AG04450 (cell line): ENCODE data around the gene DIP2B. TPM values are rescaled to one million over a fixed set of nuclear protein-coding genes. Genes with fewer than 3 reads are reported as not detected.

Experiments used
- CTCF ChIA-PET: fragments of 300-600, 350-600 bp; formaldehyde crosslinking; extraction: SDS; loops from one replicate; lab custom pipeline; 2022; ENCODE audit warnings: antibody characterized with exemption, inconsistent platforms; lab: Charles Lee
- POLR2A ChIA-PET: fragments of 350-600 bp; formaldehyde crosslinking; extraction: SDS; loops from one replicate; lab custom pipeline; 2021; ENCODE audit warnings: antibody characterized with exemption, inconsistent platforms; lab: Yijun Ruan, JAX
- DNase-seq: peaks from one replicate; pipeline ENCODE4 v3.0.0-alpha.2; 2011; ENCODE audit warnings: low read depth, low spot score
- H3K27ac ChIP-seq: one replicate; pipeline ENCODE4 v1.5.1; 2012; ENCODE audit warnings: low read depth, low read length, control low read depth
- H3K27me3 ChIP-seq: one replicate; pipeline ENCODE4 v1.6.0; 2012; ENCODE audit warnings: low read length; ENCODE audit not compliant: control insufficient read depth, insufficient read depth
- H3K4me3 ChIP-seq: 2 replicates; pipeline ENCODE4 v1.5.1; 2011; ENCODE audit warnings: mild to moderate bottlenecking, low read depth, low read length, control low read depth
- H3K9me3 ChIP-seq: 2 replicates; pipeline ENCODE4 v1.5.1; 2012; ENCODE audit warnings: low read length; ENCODE audit not compliant: control insufficient read depth, insufficient read depth
- polyA plus RNA-seq: library from polyadenylated mRNA; depleted of rRNA; stranded (reverse); fragments of >200 nt; gene quantifications from 2 replicates; pipeline ENCODE4 v1.2.3, GENCODE V29; 2011
- TF ChIP-seq, protein P1 (sequence below): IDR thresholded peaks from 2 replicates; pipeline ENCODE4 v1.5.1; 2011; ENCODE audit warnings: low read depth, low read length, control low read depth, inconsistent platforms

DIP2B gene
- polyA plus RNA-seq, 1 experiment = 22.0 TPM

- ChIA-PET CTCF (no interaction called here), POLR2A (no interaction called here)
- H3K4me3 ChIP-seq = no peak overlapping the region
- H3K27me3 ChIP-seq = no peaks in the 10 kb centered on the region
- no peak for DNase-seq
- H3K9me3 ChIP-seq = no peaks in the 10 kb centered on the region
- TF ChIP-seq, protein P1, sequence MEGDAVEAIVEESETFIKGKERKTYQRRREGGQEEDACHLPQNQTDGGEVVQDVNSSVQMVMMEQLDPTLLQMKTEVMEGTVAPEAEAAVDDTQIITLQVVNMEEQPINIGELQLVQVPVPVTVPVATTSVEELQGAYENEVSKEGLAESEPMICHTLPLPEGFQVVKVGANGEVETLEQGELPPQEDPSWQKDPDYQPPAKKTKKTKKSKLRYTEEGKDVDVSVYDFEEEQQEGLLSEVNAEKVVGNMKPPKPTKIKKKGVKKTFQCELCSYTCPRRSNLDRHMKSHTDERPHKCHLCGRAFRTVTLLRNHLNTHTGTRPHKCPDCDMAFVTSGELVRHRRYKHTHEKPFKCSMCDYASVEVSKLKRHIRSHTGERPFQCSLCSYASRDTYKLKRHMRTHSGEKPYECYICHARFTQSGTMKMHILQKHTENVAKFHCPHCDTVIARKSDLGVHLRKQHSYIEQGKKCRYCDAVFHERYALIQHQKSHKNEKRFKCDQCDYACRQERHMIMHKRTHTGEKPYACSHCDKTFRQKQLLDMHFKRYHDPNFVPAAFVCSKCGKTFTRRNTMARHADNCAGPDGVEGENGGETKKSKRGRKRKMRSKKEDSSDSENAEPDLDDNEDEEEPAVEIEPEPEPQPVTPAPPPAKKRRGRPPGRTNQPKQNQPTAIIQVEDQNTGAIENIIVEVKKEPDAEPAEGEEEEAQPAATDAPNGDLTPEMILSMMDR = no peak
- no peak overlapping the region for H3K27ac ChIP-seq
Measured at GRCh38 chr12:50603817-50604639, 99.2 kb downstream of the DIP2B start.

DNA sequence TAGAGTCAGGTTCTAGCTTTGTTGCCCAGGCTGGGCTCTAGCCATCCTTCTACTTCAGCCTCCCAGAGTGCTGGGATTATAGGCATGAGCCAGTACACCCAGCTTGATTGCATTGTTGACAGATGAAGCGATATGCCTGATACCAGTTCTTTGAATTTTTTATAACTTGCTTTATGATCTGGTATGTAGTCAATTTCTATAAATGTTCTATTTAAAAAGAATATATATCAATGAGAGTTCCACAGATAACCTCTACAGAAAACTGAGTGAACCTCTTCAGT is 99.8 kb downstream of the DIP2B start:
- Histone ChIP-seq H3K27ac (no peak overlapping the region), H3K9me3 (no peaks in the 10 kb centered on the region), H3K27me3 (no peaks in the 10 kb centered on the region), H3K4me3 (no peak overlapping the region)
- TF ChIP-seq, protein P1 = no peak
- ChIA-PET POLR2A (no interaction called here), CTCF (no interaction called here)
- DNase-seq = no peak

- DNase-seq = no peak
- Histone ChIP-seq H3K27ac (no peak overlapping the region), H3K4me3 (no peak overlapping the region), H3K27me3 (no peaks in the 10 kb centered on the region), H3K9me3 (no peaks in the 10 kb centered on the region)
- POLR2A ChIA-PET = interaction anchor here (0.6 kb wide), 1 partner anchor 10 kb away, joined by 3 read pairs; no protein-coding TSS in a partner anchor
- CTCF ChIA-PET = interaction anchor here (1.3 kb wide), 1 partner anchor 31 kb away, joined by 3 read pairs; no protein-coding TSS in a partner anchor
- TF ChIP-seq, protein P1 = no peak
Measured at GRCh38 chr12:50606675-50607375, 102.0 kb downstream of the DIP2B start.

DNA sequence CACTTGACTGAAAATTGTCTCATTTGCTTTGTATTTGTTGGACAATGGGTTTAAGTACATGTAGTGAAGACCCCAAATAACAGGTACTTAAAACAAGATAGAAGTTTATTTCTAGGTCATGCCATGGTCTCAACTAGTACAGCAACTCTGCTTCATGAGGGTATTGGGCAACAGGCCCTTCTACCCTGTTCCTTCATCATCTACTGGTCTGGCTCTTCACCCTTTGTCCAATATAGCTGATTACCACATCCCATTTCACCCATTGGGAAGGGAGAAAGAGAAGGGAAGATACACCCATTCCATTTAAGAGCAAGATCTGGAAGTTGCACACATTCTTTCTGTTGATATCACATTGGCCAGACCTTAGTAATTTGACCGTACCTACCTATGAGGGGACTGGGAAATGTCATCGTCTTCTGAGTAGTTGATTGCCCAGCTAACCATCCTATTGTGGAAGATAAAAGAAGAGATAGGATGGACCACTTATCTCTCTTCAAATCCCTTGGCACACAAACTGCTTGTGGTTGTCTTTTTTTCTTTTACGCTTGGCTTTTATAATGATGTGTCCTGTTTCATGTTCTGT is 104.6 kb downstream of the DIP2B start:
- ChIA-PET POLR2A (interaction anchor here (0.6 kb wide), 1 partner anchor 10 kb away, joined by 4 read pairs; no protein-coding TSS in a partner anchor), CTCF (interaction anchor here (0.6 kb wide), 1 partner anchor 27 kb away, joined by 3 read pairs; no protein-coding TSS in a partner anchor)
- no peak overlapping the region for H3K27ac ChIP-seq
- no peak for DNase-seq
- H3K9me3 ChIP-seq = no peaks in the 10 kb centered on the region
- H3K27me3 ChIP-seq = no peaks in the 10 kb centered on the region
- TF ChIP-seq, protein P1 = no peak
- H3K4me3 ChIP-seq = no peak overlapping the region
